Measurements from ENCODE around the gene ANGPTL1. TPM values are rescaled to one million over a fixed set of nuclear protein-coding genes. Genes with fewer than 3 reads are reported as not detected.
A peak's percentile ranks its signal among the peaks of the same experiment; 100 is the strongest.

Gene ANGPTL1
- total and polyA plus RNA-seq, 7 donors = 1.4 to 173 (median 117) TPM

DNA sequence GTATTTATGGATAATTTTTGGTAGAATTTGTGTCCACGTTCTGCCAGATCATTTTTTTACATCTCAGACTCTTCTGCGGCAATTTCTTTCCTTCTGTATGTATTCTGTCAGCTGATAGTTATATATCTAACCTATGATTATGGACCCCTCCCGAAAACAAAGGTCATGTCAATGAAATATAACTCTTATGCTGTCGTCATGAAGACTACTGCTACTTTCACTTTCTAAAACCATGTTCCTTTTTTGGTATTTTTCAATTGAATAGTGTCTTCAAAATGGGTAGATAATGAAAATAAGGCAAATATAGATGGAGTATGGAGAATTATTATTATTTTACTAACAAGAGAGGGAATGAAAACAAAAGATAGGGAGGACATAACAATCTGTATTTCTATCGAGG is 3.2 kb downstream of the ANGPTL1 start:
- H3K27me3 ChIP-seq = no peaks in the 10 kb centered on the region
- intact Hi-C loops (cut with DNase I) = no loop called here
- no peaks in the 10 kb centered on the region for H3K9me3 ChIP-seq
- peaks cover 0 to 62% (median 49%) of the 10 kb centered on the region in 4 donors for H3K4me1 ChIP-seq
- peak overlapping the region; percentile 35 to 56 (median 50) for H3K4me3 ChIP-seq
- no peak for DNase-seq
- TF ChIP-seq POLR2AphosphoS5 (IDR thresholded peaks at IDR 0.05) (peak in 1 of 4 donors; percentile 10), CTCF (IDR thresholded peaks at IDR 0.05) (no peak), EP300 (IDR thresholded peaks at IDR 0.05) (no peak), POLR2A (IDR thresholded peaks at IDR 0.05) (no peak)
- peak overlapping the region; percentile 74 to 80 (median 77) for H3K27ac ChIP-seq
- H3K36me3 ChIP-seq = peaks cover 0 to 32% (median 3%) of the 10 kb centered on the region in 4 donors
- WGBS, 2 donors = 15 to 48% methylated on average over 5 of the region's 5 CpGs

DNA sequence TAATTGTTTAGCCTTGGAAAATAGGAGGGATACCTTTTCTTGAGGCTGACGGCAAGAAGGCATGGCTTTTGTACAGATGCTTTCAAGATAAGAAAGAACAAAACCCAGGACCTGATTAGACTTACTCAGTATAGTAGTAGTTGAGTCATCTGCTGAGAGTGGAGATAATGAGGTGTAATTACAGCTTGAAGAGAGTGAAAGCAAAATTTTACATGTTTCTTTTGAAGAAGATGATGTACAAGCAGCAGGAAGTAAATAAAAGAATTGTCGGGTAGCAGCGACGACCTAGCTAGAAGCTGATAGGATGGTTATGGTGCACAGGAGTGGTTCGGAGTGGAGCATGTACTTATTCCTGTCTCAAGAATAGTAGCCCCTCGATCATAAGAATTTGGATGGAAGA is 6.6 kb downstream of the ANGPTL1 start:
- WGBS, 2 donors = 83 to 84% methylated on average over 6 of the region's 6 CpGs

GRCh38 chr1:178862864-178863263 is 8.0 kb downstream of the ANGPTL1 start:
- Histone ChIP-seq H3K27ac (peak overlapping the region in 3 of 4 donors; percentile 15 to 55 (median 40)), H3K9me3 (no peaks in the 10 kb centered on the region), H3K36me3 (peaks cover 0 to 40% (median 4%) of the 10 kb centered on the region in 4 donors), H3K4me1 (peaks cover 0 to 84% (median 41%) of the 10 kb centered on the region in 4 donors), H3K27me3 (no peaks in the 10 kb centered on the region), H3K4me3 (peak overlapping the region in 1 of 4 donors; percentile 27)
- DNase-seq = no peak
- intact Hi-C loops (cut with DNase I) = no loop called here
- TF ChIP-seq EP300 (IDR thresholded peaks at IDR 0.05) (no peak), CTCF (IDR thresholded peaks at IDR 0.05) (no peak), POLR2A (IDR thresholded peaks at IDR 0.05) (no peak), POLR2AphosphoS5 (IDR thresholded peaks at IDR 0.05) (no peak)

More for the DNA sequence above, 6.6 kb downstream of the ANGPTL1 start:
- Histone ChIP-seq H3K4me3 (peak overlapping the region in 2 of 4 donors; percentile 8 to 27), H3K27ac (peak overlapping the region in 3 of 4 donors; percentile 15 to 55 (median 40)), H3K27me3 (no peaks in the 10 kb centered on the region), H3K36me3 (peaks cover 0 to 40% (median 4%) of the 10 kb centered on the region in 4 donors), H3K9me3 (no peaks in the 10 kb centered on the region), H3K4me1 (peaks cover 0 to 72% (median 41%) of the 10 kb centered on the region in 4 donors)
- no peak for TF ChIP-seq POLR2AphosphoS5 (IDR thresholded peaks at IDR 0.05)
- TF ChIP-seq EP300 (IDR thresholded peaks at IDR 0.05) = no peak
- no peak for TF ChIP-seq CTCF (IDR thresholded peaks at IDR 0.05)
- no peak for TF ChIP-seq POLR2A (IDR thresholded peaks at IDR 0.05)
- intact Hi-C loops (cut with DNase I) = no loop called here
- DNase-seq = no peak

DNA sequence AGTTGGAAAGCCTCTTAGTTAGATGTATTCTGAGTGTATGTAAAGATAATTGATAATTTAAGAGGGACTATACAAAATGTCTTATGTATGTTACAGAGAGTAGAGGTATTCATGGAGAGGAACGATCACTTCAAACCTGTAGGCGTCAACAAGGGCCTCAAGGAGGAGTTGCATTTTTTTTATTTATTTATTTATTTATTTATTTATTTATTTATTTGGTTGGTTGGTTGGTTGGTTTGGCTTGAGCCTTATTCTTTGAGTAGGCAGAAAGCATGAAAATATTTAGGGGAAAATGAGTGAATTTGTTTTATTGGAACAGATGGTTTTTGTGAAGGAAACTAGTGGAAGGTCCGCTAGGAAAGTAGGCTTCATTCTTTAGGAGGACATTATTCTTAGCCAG is 8.5 kb downstream of the ANGPTL1 start:
- H3K27ac ChIP-seq = peak overlapping the region in 3 of 4 donors; percentile 15 to 55 (median 40)
- intact Hi-C loops (cut with DNase I) = no loop called here
- WGBS, 2 donors = 96 to 98% methylated on average over 3 of the region's 3 CpGs
- DNase-seq = no peak
- H3K27me3 ChIP-seq = no peaks in the 10 kb centered on the region
- H3K9me3 ChIP-seq = no peaks in the 10 kb centered on the region
- H3K4me1 ChIP-seq = peaks cover 0 to 88% (median 41%) of the 10 kb centered on the region in 4 donors
- H3K4me3 ChIP-seq = peak overlapping the region in 1 of 4 donors; percentile 27
- peaks cover 0 to 40% (median 4%) of the 10 kb centered on the region in 4 donors for H3K36me3 ChIP-seq
- TF ChIP-seq CTCF (IDR thresholded peaks at IDR 0.05) (no peak), POLR2AphosphoS5 (IDR thresholded peaks at IDR 0.05) (no peak), EP300 (IDR thresholded peaks at IDR 0.05) (no peak), POLR2A (IDR thresholded peaks at IDR 0.05) (no peak)

GRCh38 chr1:178857126-178857525 is 13.8 kb downstream of the ANGPTL1 start:
- intact Hi-C loops (cut with DNase I) = no loop called here
- Histone ChIP-seq H3K9me3 (no peaks in the 10 kb centered on the region), H3K4me3 (no peak overlapping the region), H3K36me3 (peaks cover 0 to 12% (median 5%) of the 10 kb centered on the region in 4 donors), H3K27me3 (no peaks in the 10 kb centered on the region), H3K4me1 (peaks cover 0 to 46% (median 5%) of the 10 kb centered on the region in 4 donors), H3K27ac (no peak overlapping the region)
- no peak for TF ChIP-seq POLR2AphosphoS5 (IDR thresholded peaks at IDR 0.05)
- TF ChIP-seq EP300 (IDR thresholded peaks at IDR 0.05) = no peak
- no peak for TF ChIP-seq POLR2A (IDR thresholded peaks at IDR 0.05)
- no peak for TF ChIP-seq CTCF (IDR thresholded peaks at IDR 0.05)
- 98 to 99% methylated on average over 2 of the region's 2 CpGs for WGBS, 2 donors
- no peak for DNase-seq
